Subcutaneous abdominal adipose tissue (tissue), 5 donors: ENCODE results near the gene MSANTD1.

ENCODE experiments used
- H3K27ac ChIP-seq: one replicate; pipeline ENCODE4 v1.7.0; 2013; ENCODE audit warnings: low read depth, mild to moderate bottlenecking, inconsistent platforms, low read length, moderate library complexity
- H3K27me3 ChIP-seq, 5 donors: one replicate each; pipeline ENCODE4 v1.7.0; 2013; ENCODE audit warnings: low read length in 5 of 5, inconsistent platforms in 1 of 5; ENCODE audit not compliant: control insufficient read depth in 5 of 5, insufficient read depth in 4 of 5
- H3K36me3 ChIP-seq, 5 donors: one replicate each; pipeline ENCODE4 v1.7.0; 2013; ENCODE audit warnings: low read length in 5 of 5; ENCODE audit not compliant: control insufficient read depth in 5 of 5, insufficient read depth in 5 of 5
- H3K4me1 ChIP-seq, 5 donors: one replicate each; pipeline ENCODE4 v1.7.0; 2013; ENCODE audit warnings: low read length in 5 of 5, mild to moderate bottlenecking in 3 of 5, moderate library complexity in 1 of 5; ENCODE audit not compliant: control insufficient read depth in 5 of 5, insufficient read depth in 5 of 5
- H3K4me3 ChIP-seq, 5 donors: one replicate each; pipeline ENCODE4 v1.7.0; 2013; ENCODE audit warnings: low read length in 5 of 5, low read depth in 1 of 5
- H3K9ac ChIP-seq, 5 donors: one replicate each; pipeline ENCODE4 v1.7.0; 2013; ENCODE audit warnings: low read length in 5 of 5, mild to moderate bottlenecking in 4 of 5, moderate library complexity in 3 of 5
- H3K9me3 ChIP-seq, 5 donors: one replicate each; pipeline ENCODE4 v1.7.0; 2013; ENCODE audit warnings: low read length in 5 of 5; ENCODE audit not compliant: control insufficient read depth in 5 of 5
- donor health status: healthy.
- donor health status: healthy.
- donor health status: healthy.
- donor health status: healthy.
- donor health status: healthy.

The MSANTD1 gene

DNA sequence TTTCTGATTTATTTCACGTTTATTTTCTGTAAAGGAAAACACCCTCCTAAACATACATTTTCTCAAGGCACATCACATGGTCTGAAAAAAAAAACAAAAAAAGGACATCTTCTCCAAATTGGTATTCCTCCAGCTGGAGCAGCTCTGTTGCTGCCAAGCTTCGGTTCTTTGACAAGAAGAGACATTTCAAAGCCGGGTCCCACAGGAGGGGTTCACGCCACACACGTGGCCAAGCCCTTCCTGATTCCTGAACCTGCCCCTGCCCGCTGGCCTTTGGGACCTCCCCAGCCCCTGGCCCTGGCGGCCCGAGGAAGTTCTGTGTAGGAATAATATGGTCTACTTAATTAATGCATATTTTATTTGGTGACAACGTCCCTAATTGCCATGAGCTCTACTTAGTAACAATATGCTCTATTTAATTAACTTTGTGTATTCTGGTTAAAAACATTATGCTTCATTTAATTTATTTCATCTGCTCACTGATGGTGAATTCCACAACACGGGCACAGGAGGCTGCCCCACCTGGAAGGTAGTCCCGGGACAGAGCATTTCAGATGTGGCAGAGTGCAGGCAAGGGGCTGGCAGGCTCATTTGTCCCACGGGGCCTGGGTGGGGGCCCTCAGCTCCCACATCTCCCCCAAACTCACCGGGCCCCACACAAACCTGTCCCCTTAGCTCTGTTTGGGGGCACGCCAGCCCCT is 38.5 kb downstream of the MSANTD1 start:
- Histone ChIP-seq H3K27me3 (peaks cover 0 to 22% (median 17%) of the 10 kb centered on the region in 5 donors), H3K9ac (no peak overlapping the region), H3K4me3 (peak overlapping the region in 1 of 5 donors; percentile 16), H3K4me1 (peaks cover 0 to 49% (median 33%) of the 10 kb centered on the region in 5 donors), H3K9me3 (no peaks in the 10 kb centered on the region), H3K27ac (no peak overlapping the region), H3K36me3 (no peaks in the 10 kb centered on the region)

DNA sequence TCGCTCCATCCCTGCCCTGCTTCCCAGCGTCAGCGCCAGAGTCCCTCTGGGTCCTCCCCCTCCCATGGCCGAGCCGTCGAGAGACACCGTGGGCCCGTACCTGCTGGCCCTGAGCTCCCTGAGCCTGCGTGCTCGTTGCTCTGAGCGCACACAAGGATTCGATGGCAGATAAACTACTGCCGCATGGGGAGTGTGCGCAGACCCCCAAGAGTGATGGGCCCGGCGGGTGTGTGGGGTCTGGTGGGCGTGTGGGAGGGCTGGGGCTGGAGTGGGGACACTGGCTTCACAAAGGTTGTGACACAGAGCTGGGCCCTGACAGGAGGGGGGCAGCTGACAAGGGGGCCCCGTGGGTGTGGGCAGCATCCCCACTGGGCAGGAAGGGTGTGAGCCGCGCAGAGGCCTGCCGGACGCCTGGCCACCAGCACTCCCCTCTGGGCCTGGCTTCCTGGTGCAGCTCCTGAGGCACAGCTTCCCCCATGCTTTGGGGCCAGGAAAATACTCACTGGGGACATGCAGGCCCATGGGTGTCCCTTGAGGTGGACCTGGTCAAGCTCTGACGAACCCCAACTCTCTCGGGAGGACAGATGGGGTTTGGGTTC is 39.1 kb downstream of the MSANTD1 start:
- Histone ChIP-seq H3K9me3 (no peaks in the 10 kb centered on the region), H3K27ac (no peak overlapping the region), H3K36me3 (no peaks in the 10 kb centered on the region), H3K9ac (no peak overlapping the region), H3K4me3 (no peak overlapping the region), H3K27me3 (peaks cover 0 to 21% (median 17%) of the 10 kb centered on the region in 5 donors), H3K4me1 (peaks cover 0 to 50% (median 33%) of the 10 kb centered on the region in 5 donors)

GRCh38 chr4:3288571-3289094 is 39.7 kb downstream of the MSANTD1 start:
- H3K4me1 ChIP-seq: peaks cover 0 to 53% (median 36%) of the 10 kb centered on the region in 5 donors
- H3K36me3 ChIP-seq: no peaks in the 10 kb centered on the region
- H3K4me3 ChIP-seq: no peak overlapping the region
- no peak overlapping the region for H3K27ac ChIP-seq
- no peak overlapping the region for H3K9ac ChIP-seq
- no peaks in the 10 kb centered on the region for H3K9me3 ChIP-seq
- H3K27me3 ChIP-seq: peaks cover 0 to 21% (median 17%) of the 10 kb centered on the region in 5 donors

DNA sequence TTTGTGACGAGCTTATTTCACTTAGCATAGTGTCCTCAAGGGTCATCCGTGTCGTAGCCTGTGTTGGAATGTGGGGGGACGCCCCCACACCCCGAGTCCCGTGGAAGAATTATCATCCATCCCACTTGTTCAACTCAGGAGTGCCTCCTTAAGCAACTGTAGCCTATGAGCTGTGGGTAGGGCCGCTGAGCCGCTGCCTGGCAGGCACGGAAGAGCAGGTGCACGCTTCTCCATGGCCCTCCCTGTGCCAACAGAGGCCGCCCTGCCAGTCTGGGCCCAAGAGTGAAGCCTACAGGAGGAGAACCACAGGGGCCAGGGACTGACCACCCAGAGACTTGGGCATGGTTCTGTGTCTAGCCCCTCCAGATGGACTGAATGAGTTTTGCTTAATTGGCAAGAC is 41.5 kb downstream of the MSANTD1 start:
- Histone ChIP-seq H3K36me3 (no peaks in the 10 kb centered on the region), H3K4me1 (peaks cover 1 to 59% (median 45%) of the 10 kb centered on the region in 5 donors), H3K9me3 (no peaks in the 10 kb centered on the region), H3K9ac (no peak overlapping the region), H3K27ac (no peak overlapping the region), H3K4me3 (no peak overlapping the region), H3K27me3 (peaks cover 0 to 21% (median 13%) of the 10 kb centered on the region in 5 donors)

- Histone ChIP-seq H3K9me3 (no peaks in the 10 kb centered on the region), H3K4me3 (no peak overlapping the region), H3K4me1 (peaks cover 1 to 55% (median 42%) of the 10 kb centered on the region in 5 donors), H3K27me3 (peaks cover 0 to 21% (median 13%) of the 10 kb centered on the region in 5 donors), H3K27ac (no peak overlapping the region), H3K36me3 (no peaks in the 10 kb centered on the region), H3K9ac (no peak overlapping the region)
Measured at GRCh38 chr4:3290889-3291321, 41.9 kb downstream of the MSANTD1 start.

- Histone ChIP-seq H3K4me1 (peaks cover 1 to 49% (median 37%) of the 10 kb centered on the region in 5 donors), H3K27ac (peak overlapping the region; percentile 71), H3K27me3 (peaks cover 0 to 20% (median 11%) of the 10 kb centered on the region in 5 donors), H3K9ac (peak overlapping the region in 4 of 5 donors; percentile 76 to 89 (median 85)), H3K36me3 (no peaks in the 10 kb centered on the region), H3K4me3 (peak overlapping the region; percentile 59 to 90 (median 81)), H3K9me3 (peaks cover 0 to under 1% (median 0%) of the 10 kb centered on the region in 5 donors)
Measured at GRCh38 chr4:3291411-3291968, 42.5 kb downstream of the MSANTD1 start.

GRCh38 chr4:3291969-3292570 is 43.1 kb downstream of the MSANTD1 start:
- Histone ChIP-seq H3K27ac (peak overlapping the region; percentile 71), H3K4me3 (peak overlapping the region; percentile 59 to 90 (median 81)), H3K9me3 (peaks cover 0 to 2% (median 0%) of the 10 kb centered on the region in 5 donors), H3K9ac (peak overlapping the region in 4 of 5 donors; percentile 76 to 89 (median 85)), H3K4me1 (peaks cover 1 to 44% (median 36%) of the 10 kb centered on the region in 5 donors), H3K27me3 (peaks cover 0 to 16% (median 8%) of the 10 kb centered on the region in 5 donors), H3K36me3 (no peaks in the 10 kb centered on the region)

GRCh38 chr4:3292571-3293400 is 43.8 kb downstream of the MSANTD1 start, which contains the start of gene RGS12:
TSS of gene RGS12 (plus strand) at chr4:3293021. CDS start at chr4:3316171, 23,150 bp downstream.
- Histone ChIP-seq H3K27ac (peak within 1 kb of the TSS; percentile 74), H3K4me1 (peaks cover 1 to 40% (median 33%) of the 10 kb centered on the region in 5 donors), H3K4me3 (peak within 1 kb of the TSS; percentile 71 to 90 (median 81)), H3K27me3 (peaks cover 0 to 11% (median 8%) of the 10 kb centered on the region in 5 donors), H3K9ac (peak within 1 kb of the TSS; percentile 19 to 92 (median 85)), H3K36me3 (no peaks in the 10 kb centered on the region), H3K9me3 (peaks cover 0 to 7% (median 3%) of the 10 kb centered on the region in 5 donors)
